Measurements from ENCODE around the gene LPA.

Gene LPA

DNA sequence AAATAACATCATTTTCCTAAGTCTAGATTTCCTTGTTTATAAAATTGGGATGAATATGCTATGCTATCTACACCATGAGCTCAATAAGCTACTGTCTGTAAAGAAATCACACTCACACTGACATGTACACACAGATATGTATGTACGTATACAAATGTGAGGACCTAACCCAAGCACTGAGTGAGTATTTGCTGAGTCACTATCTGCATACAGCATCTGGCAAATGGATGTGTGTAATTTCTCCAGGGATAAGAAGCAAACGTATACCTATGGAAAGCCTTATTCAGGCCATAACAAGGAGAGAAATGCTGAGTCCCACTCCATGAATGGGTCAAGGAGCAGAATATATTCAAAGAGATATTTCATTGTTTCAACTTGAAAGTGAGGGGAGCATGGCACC is 153.9 kb downstream of the LPA start:
- DNase-seq: no peak

DNA sequence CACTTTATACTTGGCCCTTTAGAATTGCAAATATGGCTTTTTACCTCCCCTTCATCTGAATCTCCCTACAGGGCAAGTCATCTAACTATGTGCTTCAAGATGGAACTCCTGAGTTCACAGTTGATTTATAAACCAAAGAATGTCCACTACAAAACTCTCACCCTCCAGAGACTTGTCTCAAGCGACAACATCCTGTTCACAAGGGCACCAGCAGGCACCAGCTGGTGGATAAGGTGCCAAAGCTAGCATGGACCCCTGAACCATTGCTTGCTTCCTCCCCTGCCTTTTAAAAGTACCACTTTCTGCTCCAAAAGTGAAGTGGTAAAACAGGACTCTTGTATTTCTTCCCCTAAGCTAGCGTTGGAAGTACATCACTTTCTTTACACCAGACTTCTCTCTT is 154.5 kb downstream of the LPA start:
- no peak for DNase-seq

DNA sequence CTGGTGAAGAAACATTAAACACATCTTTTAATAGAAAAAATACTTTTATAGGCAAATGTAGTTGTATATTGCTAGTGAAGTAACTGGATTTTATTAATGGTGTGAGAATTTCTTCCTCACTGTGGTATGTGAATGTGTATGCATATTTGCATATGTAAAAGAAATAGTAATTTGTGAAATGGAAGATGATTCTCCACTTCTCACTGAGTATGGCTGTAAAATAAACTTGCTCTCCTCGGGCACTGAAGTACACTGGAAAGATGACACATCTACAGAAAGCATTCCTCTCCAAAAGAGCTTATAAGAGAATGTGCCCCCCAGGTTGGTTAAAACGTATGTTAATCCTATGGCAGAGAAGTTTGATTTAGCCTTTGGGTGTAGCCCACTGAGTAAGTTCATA is 155.5 kb downstream of the LPA start:
- no peak for DNase-seq

DNA sequence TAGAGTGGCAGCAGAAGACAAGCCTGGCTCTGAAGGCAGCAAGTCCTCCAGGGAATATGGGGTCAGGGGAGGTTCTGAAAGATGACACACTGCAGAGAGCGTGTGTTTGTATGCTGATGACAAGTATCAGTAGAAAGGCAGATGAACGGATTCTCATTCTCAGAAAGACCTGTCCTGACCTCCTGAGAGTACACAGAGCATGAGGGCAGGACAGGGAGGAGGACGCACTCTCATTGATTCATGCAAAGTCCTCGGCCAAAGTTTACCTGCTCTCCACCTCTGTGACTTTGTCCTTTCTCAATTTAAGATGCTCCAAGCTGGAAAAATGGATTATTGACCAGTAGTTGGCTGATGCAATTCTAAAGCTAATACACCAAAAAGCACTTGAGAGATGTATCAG is 156.7 kb downstream of the LPA start:
- no peak for DNase-seq

DNA sequence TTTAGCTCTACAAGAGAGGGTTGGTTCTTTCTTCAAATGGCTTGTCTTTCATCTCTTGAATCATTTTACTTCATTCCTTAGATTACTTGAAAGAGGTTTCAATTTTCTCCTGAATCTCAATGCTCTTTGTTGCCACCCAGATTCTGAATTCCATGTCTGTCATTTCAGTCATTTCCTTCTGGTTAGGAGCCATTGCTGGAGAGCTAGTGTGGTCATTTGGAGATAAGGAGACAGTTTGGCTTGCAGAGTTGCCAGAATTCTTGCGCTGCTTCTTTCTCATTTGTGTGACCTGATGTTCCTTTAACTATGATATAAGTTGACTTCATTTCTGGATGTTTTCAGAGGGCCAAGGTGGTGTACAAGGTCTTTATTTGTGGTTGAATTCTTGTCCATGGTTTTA is 158.1 kb downstream of the LPA start:
- no peak for DNase-seq

DNA sequence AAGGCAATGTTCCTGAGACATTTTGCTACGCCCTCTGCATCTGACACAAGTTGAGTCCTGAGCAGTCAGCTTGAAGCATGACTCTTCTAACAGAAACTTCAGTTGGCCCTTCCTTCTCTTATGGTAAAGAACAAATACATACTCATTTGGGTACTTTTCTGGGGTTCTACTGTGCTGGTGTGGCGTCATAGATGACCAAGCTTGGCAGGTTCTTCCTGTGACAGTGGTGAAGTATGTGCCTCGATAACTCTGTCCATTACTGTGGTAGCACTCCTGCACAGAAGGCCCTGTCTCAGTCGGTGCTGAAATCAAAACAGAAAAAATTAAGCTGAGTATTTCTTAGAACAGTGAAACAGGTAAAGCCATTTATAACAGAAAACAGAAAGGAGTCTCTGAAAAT is 163.4 kb downstream of the LPA start:
- no peak for DNase-seq

DNA sequence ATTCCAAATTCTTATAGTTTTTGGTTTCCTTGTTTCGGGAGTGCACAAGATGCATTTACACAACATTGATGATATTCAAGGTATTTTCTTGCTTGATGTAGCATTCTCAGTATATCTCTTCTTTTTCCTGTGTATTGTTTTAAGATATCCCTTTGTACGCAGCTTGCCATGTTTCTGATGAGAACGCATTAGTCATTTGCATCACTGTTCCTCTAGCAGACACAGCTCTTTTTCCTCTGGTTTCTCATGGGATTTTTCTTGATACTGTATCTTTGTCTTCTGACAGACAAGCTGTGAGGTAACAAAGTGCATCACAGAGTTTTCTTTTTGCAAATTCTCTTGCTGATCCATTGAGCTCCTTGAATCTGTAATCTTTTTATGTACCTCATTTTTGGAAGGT is 169.5 kb downstream of the LPA start:
- no peak for DNase-seq

DNA sequence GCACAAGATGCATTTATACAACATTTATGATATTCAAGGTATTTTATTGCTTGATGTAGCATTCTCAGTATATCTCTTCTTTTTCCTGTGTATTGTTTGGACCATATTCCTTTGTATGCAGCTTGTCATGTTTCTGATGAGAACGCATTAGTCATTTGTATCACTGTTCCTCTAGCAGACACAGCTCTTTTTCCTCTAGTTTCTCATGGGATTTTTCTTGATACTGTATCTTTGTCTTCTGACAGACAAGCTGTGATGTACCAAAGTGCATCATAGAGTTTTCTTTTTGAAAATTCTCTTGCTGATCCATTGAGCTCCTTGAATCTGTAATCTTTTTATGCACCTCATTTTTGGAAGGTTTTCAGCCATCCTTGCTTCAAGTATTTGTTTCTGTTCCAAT is 175.0 kb downstream of the LPA start:
- DNase-seq: no peak

DNA sequence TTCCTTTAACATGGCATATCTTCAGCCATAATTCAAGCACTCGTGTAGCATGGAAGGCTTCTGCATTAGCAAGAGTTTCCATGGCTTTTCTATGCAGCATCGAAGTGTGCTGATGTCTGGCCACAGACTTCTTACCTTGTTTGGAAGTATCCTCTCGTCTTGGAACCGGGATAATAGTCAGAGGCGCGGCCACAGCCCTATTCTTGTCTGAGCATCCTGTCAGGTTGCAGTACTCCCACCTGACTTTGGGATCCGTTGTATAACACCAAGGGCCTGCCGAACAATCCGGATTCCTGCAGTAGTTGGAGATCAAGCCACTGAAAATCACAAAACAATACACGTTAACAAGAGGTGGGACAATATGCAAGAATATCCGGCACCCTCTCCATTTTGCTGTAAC is 177.0 kb downstream of the LPA start:
- no peak for DNase-seq

Data from inflammatory macrophage (primary cell).